Progenitor cell of endocrine pancreas (in vitro differentiated cells): ENCODE results near the gene DOCK8. TPM values are rescaled to one million over a fixed set of nuclear protein-coding genes. Genes with fewer than 3 reads are reported as not detected.

Experiments
- DNase-seq: peaks from one replicate; pipeline ENCODE4 v3.0.0; 2021; ENCODE audit warnings: low spot score; ENCODE audit not compliant: unreplicated experiment
- H3K27ac Mint-ChIP-seq: 2 replicates; pipeline ENCODE4 v1.8.0; 2021; ENCODE audit warnings: mild to moderate bottlenecking, moderate library complexity, mixed read lengths
- H3K27me3 Mint-ChIP-seq: 2 replicates; pipeline ENCODE4 v1.8.0; 2021; ENCODE audit warnings: mixed read lengths
- H3K36me3 Mint-ChIP-seq: 2 replicates; pipeline ENCODE4 v1.8.0; 2022; ENCODE audit warnings: mixed read lengths; ENCODE audit not compliant: insufficient read depth
- H3K4me1 Mint-ChIP-seq: 2 replicates; pipeline ENCODE4 v1.8.0; 2021; ENCODE audit warnings: low read depth, mixed read lengths
- H3K4me3 Mint-ChIP-seq: 2 replicates; pipeline ENCODE4 v1.8.0; 2021; ENCODE audit warnings: low read depth, mild to moderate bottlenecking, moderate library complexity, mixed read lengths
- H3K9me3 Mint-ChIP-seq: 2 replicates; pipeline ENCODE4 v1.8.0; 2021; ENCODE audit warnings: low read depth, mixed read lengths
- CTCF ChIP-seq: fragments of 200-600 bp; sonication (generic); IDR thresholded peaks from one replicate; pipeline ENCODE4 v1.5.0; 2021; ENCODE audit warnings: antibody characterized with exemption, mild to moderate bottlenecking; ENCODE audit not compliant: unreplicated experiment
- total RNA-seq: library from RNA; stranded (reverse); gene quantifications from 2 replicates; pipeline ENCODE4 v1.2.1, GENCODE V29; 2021

Gene DOCK8
- total RNA-seq, 1 donor from 2014 or later, result 8.3 TPM

- TF ChIP-seq CTCF, result no peak
- H3K36me3 Mint-ChIP-seq, result no peaks in the 10 kb centered on the region
- no peak for DNase-seq
- no peak overlapping the region for H3K27ac Mint-ChIP-seq
- no peaks in the 10 kb centered on the region for H3K27me3 Mint-ChIP-seq
- no peaks in the 10 kb centered on the region for H3K9me3 Mint-ChIP-seq
- no peak overlapping the region for H3K4me3 Mint-ChIP-seq
- peaks cover 3% of the 10 kb centered on the region for H3K4me1 Mint-ChIP-seq
These were observed 239.2 kb downstream of the DOCK8 start for GRCh38 chr9:453832-454231.

- Mint-ChIP-seq H3K4me3 (no peak overlapping the region), H3K36me3 (no peaks in the 10 kb centered on the region), H3K4me1 (peaks cover 3% of the 10 kb centered on the region), H3K27ac (no peak overlapping the region), H3K9me3 (no peaks in the 10 kb centered on the region), H3K27me3 (no peaks in the 10 kb centered on the region)
- no peak for DNase-seq
- no peak for TF ChIP-seq CTCF
These were observed 241.7 kb downstream of the DOCK8 start for GRCh38 chr9:456365-456764.

DNA sequence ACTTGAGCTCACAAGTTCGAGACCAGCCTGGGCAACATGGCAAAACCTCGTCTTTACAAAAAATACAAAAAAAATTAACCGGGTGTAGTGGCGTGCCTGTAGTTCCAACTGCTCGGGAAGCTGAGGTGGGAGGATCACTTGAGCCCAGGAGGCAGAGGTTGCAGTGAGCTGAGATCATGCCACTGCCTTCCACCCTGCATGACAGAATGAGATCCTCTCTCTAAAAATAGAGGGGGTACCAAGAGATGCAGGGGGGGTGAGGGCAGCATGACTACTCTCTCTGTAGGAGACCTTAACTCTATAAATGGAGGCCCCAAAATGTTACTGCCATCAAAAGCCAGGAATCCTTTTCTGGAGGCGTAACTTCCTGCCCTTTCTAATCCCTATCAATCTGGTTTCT lies 243.9 kb downstream of the DOCK8 start:
- H3K36me3 Mint-ChIP-seq, result no peaks in the 10 kb centered on the region
- H3K27ac Mint-ChIP-seq, result no peak overlapping the region
- no peak for TF ChIP-seq CTCF
- H3K9me3 Mint-ChIP-seq, result no peaks in the 10 kb centered on the region
- no peaks in the 10 kb centered on the region for H3K27me3 Mint-ChIP-seq
- DNase-seq, result no peak
- H3K4me3 Mint-ChIP-seq, result no peak overlapping the region
- peaks cover 3% of the 10 kb centered on the region for H3K4me1 Mint-ChIP-seq

- DNase-seq, result no peak
- Mint-ChIP-seq H3K4me3 (no peak overlapping the region), H3K9me3 (no peaks in the 10 kb centered on the region), H3K36me3 (no peaks in the 10 kb centered on the region), H3K27me3 (no peaks in the 10 kb centered on the region), H3K27ac (peak overlapping the region; percentile 8), H3K4me1 (peaks cover 6% of the 10 kb centered on the region)
- TF ChIP-seq CTCF, result no peak
These were observed 245.1 kb downstream of the DOCK8 start for GRCh38 chr9:459491-460444.

DNA sequence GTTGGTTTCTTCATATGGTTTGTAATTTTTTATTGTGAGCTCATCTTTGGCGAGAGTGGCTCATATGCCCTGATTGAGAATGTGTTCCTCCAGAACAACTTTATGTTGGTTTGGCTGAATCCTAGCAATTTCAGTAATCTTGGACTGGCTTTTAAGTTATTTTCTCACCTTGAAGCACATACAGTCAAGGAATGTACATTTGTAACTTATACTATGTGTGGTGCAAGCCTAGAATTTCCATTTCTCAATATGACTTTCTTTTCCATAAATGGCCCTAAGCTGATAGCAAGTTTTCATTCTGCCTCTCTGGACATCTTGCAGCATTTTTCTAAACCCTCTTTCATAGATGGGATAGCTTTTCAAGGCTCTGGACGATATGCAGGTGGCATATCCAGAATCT lies 247.5 kb downstream of the DOCK8 start:
- no peak for DNase-seq
- no peak overlapping the region for H3K27ac Mint-ChIP-seq
- no peak for TF ChIP-seq CTCF
- no peak overlapping the region for H3K4me3 Mint-ChIP-seq
- no peaks in the 10 kb centered on the region for H3K36me3 Mint-ChIP-seq
- H3K9me3 Mint-ChIP-seq, result no peaks in the 10 kb centered on the region
- no peaks in the 10 kb centered on the region for H3K27me3 Mint-ChIP-seq
- peaks cover 8% of the 10 kb centered on the region for H3K4me1 Mint-ChIP-seq
